Measurements from ENCODE around the gene RHOG. TPM values are rescaled to one million over a fixed set of nuclear protein-coding genes. Genes with fewer than 3 reads are reported as not detected.
A peak's percentile ranks its signal among the peaks of the same experiment; 100 is the strongest.

Gene RHOG
- total RNA-seq, 1 experiment from 2014 or later, result 35.7 TPM

DNA sequence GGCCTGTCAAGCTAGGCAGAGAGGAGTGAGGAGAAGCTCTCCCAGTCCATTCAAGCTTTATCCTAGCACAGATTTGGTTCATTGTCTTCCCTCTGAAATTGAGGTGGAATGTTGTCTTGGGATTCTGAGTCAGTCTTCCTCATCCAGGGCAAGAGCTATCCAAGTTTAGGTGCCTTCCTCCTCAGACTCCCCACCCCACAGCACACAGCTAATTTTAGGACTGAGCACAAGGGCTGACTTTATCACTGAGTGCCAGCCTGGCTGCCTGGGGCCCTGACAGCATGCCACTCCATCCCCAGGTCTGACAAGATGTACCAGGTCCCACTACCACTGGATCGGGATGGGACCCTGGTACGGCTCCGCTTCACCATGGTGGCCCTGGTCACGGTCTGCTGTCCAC, 29.8 kb downstream of the RHOG start:
- no peak for DNase-seq (ENCODE audit: unreplicated experiment)
- ChIA-PET POLR2A (interaction anchor here (0.5 to 1.2 kb wide), 2 partner anchors 43 to 261 kb away, joined by 3 to 4 read pairs; no protein-coding TSS in a partner anchor), CTCF (interaction anchor here (0.6 to 5.6 kb wide), 7 partner anchors 9 to 261 kb away, joined by 4 to 43 read pairs (median 7); partner anchors contain the start of gene NUP98)
- H3K9me3 Mint-ChIP-seq (ENCODE audit: unreplicated experiment), result no peaks in the 10 kb centered on the region
- TF ChIP-seq, protein P1, sequence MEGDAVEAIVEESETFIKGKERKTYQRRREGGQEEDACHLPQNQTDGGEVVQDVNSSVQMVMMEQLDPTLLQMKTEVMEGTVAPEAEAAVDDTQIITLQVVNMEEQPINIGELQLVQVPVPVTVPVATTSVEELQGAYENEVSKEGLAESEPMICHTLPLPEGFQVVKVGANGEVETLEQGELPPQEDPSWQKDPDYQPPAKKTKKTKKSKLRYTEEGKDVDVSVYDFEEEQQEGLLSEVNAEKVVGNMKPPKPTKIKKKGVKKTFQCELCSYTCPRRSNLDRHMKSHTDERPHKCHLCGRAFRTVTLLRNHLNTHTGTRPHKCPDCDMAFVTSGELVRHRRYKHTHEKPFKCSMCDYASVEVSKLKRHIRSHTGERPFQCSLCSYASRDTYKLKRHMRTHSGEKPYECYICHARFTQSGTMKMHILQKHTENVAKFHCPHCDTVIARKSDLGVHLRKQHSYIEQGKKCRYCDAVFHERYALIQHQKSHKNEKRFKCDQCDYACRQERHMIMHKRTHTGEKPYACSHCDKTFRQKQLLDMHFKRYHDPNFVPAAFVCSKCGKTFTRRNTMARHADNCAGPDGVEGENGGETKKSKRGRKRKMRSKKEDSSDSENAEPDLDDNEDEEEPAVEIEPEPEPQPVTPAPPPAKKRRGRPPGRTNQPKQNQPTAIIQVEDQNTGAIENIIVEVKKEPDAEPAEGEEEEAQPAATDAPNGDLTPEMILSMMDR (IDR thresholded peaks at IDR 0.05; ENCODE audit: unreplicated experiment), result no peak
- H3K4me1 Mint-ChIP-seq (ENCODE audit: insufficient read depth, unreplicated experiment), result peaks cover 15% of the 10 kb centered on the region
- BruUV-seq (replicated peaks), result no TSS peak
- intact Hi-C loops (cut with micrococcal nuclease), result no loop called here
- H3K36me3 Mint-ChIP-seq (ENCODE audit: insufficient read depth, unreplicated experiment), result no peaks in the 10 kb centered on the region
- peak overlapping the region; percentile 66 for H3K27ac Mint-ChIP-seq (ENCODE audit: low read depth, unreplicated experiment)
- no peaks in the 10 kb centered on the region for H3K27me3 Mint-ChIP-seq (ENCODE audit: insufficient read depth, unreplicated experiment)
- H3K4me3 Mint-ChIP-seq (ENCODE audit: unreplicated experiment), result no peak overlapping the region

DNA sequence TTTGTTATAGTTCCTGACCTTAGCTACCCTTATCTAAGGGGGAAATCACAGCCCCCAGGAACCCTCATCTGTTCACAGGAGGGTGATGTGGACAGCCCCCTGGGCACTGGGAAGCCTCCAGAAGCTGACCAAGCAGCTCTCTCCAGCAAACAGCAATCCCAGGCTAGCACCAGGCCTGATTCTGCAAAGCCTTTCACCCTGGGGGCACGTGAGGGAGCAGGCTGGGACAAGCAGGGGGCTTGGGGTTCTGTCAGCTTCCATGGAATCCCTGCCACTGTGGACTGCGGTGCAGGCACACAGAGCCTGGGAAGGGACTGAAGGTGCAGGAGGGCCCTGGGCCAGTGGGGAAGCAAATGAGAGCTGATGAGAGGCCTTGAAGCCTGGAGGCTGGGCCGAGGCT, 30.3 kb downstream of the RHOG start:
- no peaks in the 10 kb centered on the region for H3K27me3 Mint-ChIP-seq (ENCODE audit: insufficient read depth, unreplicated experiment)

DNA sequence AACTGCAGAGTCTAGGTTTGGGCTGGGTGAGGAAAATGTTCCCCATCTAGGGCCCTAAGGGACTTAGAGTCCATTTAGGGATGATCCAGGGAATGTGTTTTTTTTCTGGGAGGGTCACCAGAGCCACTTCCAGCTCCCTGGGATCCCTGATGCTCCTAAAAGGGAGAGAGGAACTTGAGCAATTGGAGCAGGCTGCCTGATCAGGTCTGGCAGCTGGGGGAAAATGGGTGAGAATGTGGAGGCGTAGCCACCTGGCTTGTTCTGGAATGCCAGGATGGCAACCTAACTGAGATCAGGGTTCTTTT, 31.2 kb downstream of the RHOG start:
- Mint-ChIP-seq H3K4me3 (ENCODE audit: unreplicated experiment) (no peak overlapping the region), H3K27ac (ENCODE audit: low read depth, unreplicated experiment) (no peak overlapping the region), H3K9me3 (ENCODE audit: unreplicated experiment) (no peaks in the 10 kb centered on the region), H3K4me1 (ENCODE audit: insufficient read depth, unreplicated experiment) (peaks cover 15% of the 10 kb centered on the region), H3K27me3 (ENCODE audit: insufficient read depth, unreplicated experiment) (no peaks in the 10 kb centered on the region), H3K36me3 (ENCODE audit: insufficient read depth, unreplicated experiment) (no peaks in the 10 kb centered on the region)
- no TSS peak for BruUV-seq (replicated peaks)
- POLR2A ChIA-PET, result interaction anchor here (0.7 to 4.7 kb wide), 8 partner anchors 10 to 103 kb away, joined by 3 to 61 read pairs (median 3); partner anchors contain the start of genes NUP98 and RHOG
- intact Hi-C loops (cut with micrococcal nuclease), result loop anchor here (2.0 to 10.0 kb wide), 3 partner anchors 63 to 355 kb away; no protein-coding TSS in a partner anchor
- DNase-seq (ENCODE audit: unreplicated experiment), result no peak
- TF ChIP-seq, protein P1 (IDR thresholded peaks at IDR 0.05; ENCODE audit: unreplicated experiment), result no peak
- CTCF ChIA-PET, result interaction anchor here (0.6 to 5.6 kb wide), 21 partner anchors 10 to 1985 kb away, joined by 3 to 43 read pairs (median 7); partner anchors contain the start of genes NUP98, RHOG and STIM1

More for the DNA sequence above, 30.3 kb downstream of the RHOG start:
- Mint-ChIP-seq H3K27ac (ENCODE audit: low read depth, unreplicated experiment) (peak overlapping the region; percentile 66), H3K4me3 (ENCODE audit: unreplicated experiment) (no peak overlapping the region), H3K36me3 (ENCODE audit: insufficient read depth, unreplicated experiment) (no peaks in the 10 kb centered on the region), H3K9me3 (ENCODE audit: unreplicated experiment) (no peaks in the 10 kb centered on the region), H3K4me1 (ENCODE audit: insufficient read depth, unreplicated experiment) (peaks cover 15% of the 10 kb centered on the region)
- BruUV-seq (replicated peaks), result no TSS peak
- CTCF ChIA-PET, result interaction anchor here (0.6 to 5.6 kb wide), 8 partner anchors 9 to 262 kb away, joined by 4 to 43 read pairs (median 10); partner anchors contain the start of genes NUP98 and RHOG
- POLR2A ChIA-PET, result interaction anchor here (0.5 to 2.0 kb wide), 3 partner anchors 31 to 262 kb away, joined by 3 to 7 read pairs (median 4); partner anchors contain the start of gene RHOG
- TF ChIP-seq, protein P1 (IDR thresholded peaks at IDR 0.05; ENCODE audit: unreplicated experiment), result no peak
- no peak for DNase-seq (ENCODE audit: unreplicated experiment)
- intact Hi-C loops (cut with micrococcal nuclease), result no loop called here

DNA sequence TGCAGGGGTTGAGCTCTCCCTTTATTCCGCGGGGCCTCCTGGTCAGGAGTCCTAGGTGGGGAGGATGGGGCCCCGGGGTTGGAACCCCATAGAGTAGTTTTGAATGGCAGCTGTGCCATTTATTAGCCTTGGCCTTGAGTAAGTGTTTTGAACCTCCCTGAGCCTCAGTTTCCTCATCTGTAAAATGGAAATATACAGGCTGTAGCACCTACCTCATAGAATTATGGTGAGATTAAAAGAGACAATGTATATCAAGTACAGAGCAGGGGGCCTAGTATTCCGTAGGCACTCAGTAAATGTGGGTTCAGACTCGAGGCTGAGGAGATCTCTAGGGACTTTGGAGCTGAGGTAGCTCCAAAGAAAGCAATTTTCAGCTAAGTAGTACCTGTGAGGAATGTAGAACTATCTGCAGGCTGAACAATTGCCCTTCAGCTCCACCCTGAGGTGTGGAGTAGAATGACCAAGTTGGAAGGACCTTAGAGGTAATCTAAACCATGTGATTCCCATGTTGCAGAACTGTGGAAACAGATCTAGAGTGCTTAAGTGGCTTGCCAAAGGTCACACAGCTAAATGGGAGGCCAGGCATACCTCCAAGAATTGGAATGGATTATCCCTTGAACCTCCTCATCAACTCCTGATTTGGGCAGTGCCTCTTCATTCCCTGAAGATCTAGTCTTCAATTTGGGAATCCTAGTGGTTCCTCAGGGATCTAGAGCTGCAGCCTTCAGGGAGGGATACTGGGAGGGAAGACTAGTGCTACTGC, 31.7 kb downstream of the RHOG start:
- POLR2A ChIA-PET, result interaction anchor here (0.6 to 4.7 kb wide), 14 partner anchors 9 to 1698 kb away, joined by 3 to 61 read pairs (median 3); partner anchors contain the start of genes NUP98 and RHOG
- CTCF ChIA-PET, result interaction anchor here (0.6 to 5.6 kb wide), 28 partner anchors 10 to 1986 kb away, joined by 3 to 43 read pairs (median 5); partner anchors contain the start of genes NUP98, RHOG and STIM1
- H3K9me3 Mint-ChIP-seq (ENCODE audit: unreplicated experiment), result no peaks in the 10 kb centered on the region
- H3K27ac Mint-ChIP-seq (ENCODE audit: low read depth, unreplicated experiment), result no peak overlapping the region
- no peaks in the 10 kb centered on the region for H3K27me3 Mint-ChIP-seq (ENCODE audit: insufficient read depth, unreplicated experiment)
- no TSS peak for BruUV-seq (replicated peaks)
- H3K4me3 Mint-ChIP-seq (ENCODE audit: unreplicated experiment), result peak overlapping the region; percentile 81
- peaks cover 15% of the 10 kb centered on the region for H3K4me1 Mint-ChIP-seq (ENCODE audit: insufficient read depth, unreplicated experiment)
- H3K36me3 Mint-ChIP-seq (ENCODE audit: insufficient read depth, unreplicated experiment), result no peaks in the 10 kb centered on the region
- TF ChIP-seq, protein P1 (IDR thresholded peaks at IDR 0.05; ENCODE audit: unreplicated experiment), result peak; percentile 50
- intact Hi-C loops (cut with micrococcal nuclease), result loop anchor here (2.0 to 10.0 kb wide), 3 partner anchors 62 to 354 kb away; no protein-coding TSS in a partner anchor
- DNase-seq (ENCODE audit: unreplicated experiment), result peak; percentile 76

Data from MCF 10A (cell line).